Astrocyte (in vitro differentiated cells and primary cell): ENCODE measurements around the gene PSIP1. TPM values are rescaled to one million over a fixed set of nuclear protein-coding genes. Genes with fewer than 3 reads are reported as not detected.

Experiments
- DNase-seq: peaks from one replicate; pipeline ENCODE4 v3.0.0-alpha.2; 2010; ENCODE audit warnings: low read depth
- FAIRE-seq: peaks from 2 replicates; lab custom pipeline; 2011; peaks lifted over from hg19 to GRCh38; lab: Jason Lieb, UNC
- H2AFZ ChIP-seq: 2 replicates; pipeline ENCODE4 v1.6.0; 2012; ENCODE audit warnings: low read depth, low read length, inconsistent platforms
- H3K27ac ChIP-seq: 2 replicates; pipeline ENCODE4 v1.5.1; 2011; ENCODE audit warnings: low read depth, low read length, inconsistent platforms
- H3K27me3 ChIP-seq: 2 replicates; pipeline ENCODE4 v1.6.0; 2011; ENCODE audit warnings: low read length, inconsistent platforms; ENCODE audit not compliant: insufficient read depth
- H3K36me3 ChIP-seq: 2 replicates; pipeline ENCODE4 v1.5.1; 2011; ENCODE audit warnings: low read length, inconsistent platforms; ENCODE audit not compliant: insufficient read depth
- H3K4me1 ChIP-seq: 2 replicates; pipeline ENCODE4 v1.5.1; 2011; ENCODE audit warnings: low read length, inconsistent platforms; ENCODE audit not compliant: insufficient read depth
- H3K4me2 ChIP-seq: 2 replicates; pipeline ENCODE4 v1.6.0; 2012; ENCODE audit warnings: low read length, inconsistent platforms
- H3K4me3 ChIP-seq: 2 replicates; pipeline ENCODE4 v1.5.1; 2011; ENCODE audit warnings: low read depth, mild to moderate bottlenecking, low read length, inconsistent platforms; ENCODE audit not compliant: insufficient read depth
- H3K79me2 ChIP-seq: 2 replicates; pipeline ENCODE4 v1.6.0; 2012; ENCODE audit warnings: mild to moderate bottlenecking, low read length, inconsistent platforms; ENCODE audit not compliant: insufficient read depth
- H3K9ac ChIP-seq: 2 replicates; pipeline ENCODE4 v1.6.0; 2012; ENCODE audit warnings: mild to moderate bottlenecking, low read length, inconsistent platforms
- H3K9me3 ChIP-seq: 2 replicates; pipeline ENCODE4 v1.5.1; 2012; ENCODE audit warnings: low read depth, mild to moderate bottlenecking, low read length, inconsistent platforms; ENCODE audit not compliant: insufficient read depth
- H4K20me1 ChIP-seq: 2 replicates; pipeline ENCODE4 v1.6.0; 2012; ENCODE audit warnings: low read length, inconsistent platforms; ENCODE audit not compliant: insufficient read depth
- H3K27ac Mint-ChIP-seq: one replicate; pipeline ENCODE4 v1.8.0; 2021; ENCODE audit warnings: mild to moderate bottlenecking, mixed read lengths; ENCODE audit not compliant: unreplicated experiment
- H3K27me3 Mint-ChIP-seq: one replicate; pipeline ENCODE4 v1.8.0; 2021; ENCODE audit warnings: low read depth, mixed read lengths; ENCODE audit not compliant: unreplicated experiment
- H3K36me3 Mint-ChIP-seq: one replicate; pipeline ENCODE4 v1.8.0; 2021; ENCODE audit warnings: low read depth, mixed read lengths; ENCODE audit not compliant: unreplicated experiment
- H3K4me1 Mint-ChIP-seq: one replicate; pipeline ENCODE4 v1.8.0; 2021; ENCODE audit warnings: low read depth, mixed read lengths; ENCODE audit not compliant: unreplicated experiment
- H3K4me3 Mint-ChIP-seq: one replicate; pipeline ENCODE4 v1.8.0; 2021; ENCODE audit warnings: mild to moderate bottlenecking, moderate library complexity, mixed read lengths; ENCODE audit not compliant: unreplicated experiment
- H3K9me3 Mint-ChIP-seq: one replicate; pipeline ENCODE4 v1.8.0; 2021; ENCODE audit warnings: mild to moderate bottlenecking, mixed read lengths; ENCODE audit not compliant: unreplicated experiment
- CTCF ChIP-seq: IDR thresholded peaks from 2 replicates; pipeline ENCODE4 v1.5.1; 2011; ENCODE audit warnings: low read depth, mild to moderate bottlenecking, inconsistent platforms, low read length, moderate library complexity; ENCODE audit not compliant: insufficient read depth
- EZH2 ChIP-seq: IDR thresholded peaks from 2 replicates; pipeline ENCODE4 v1.6.1; 2012; ENCODE audit warnings: mild to moderate bottlenecking, low read length, inconsistent platforms; ENCODE audit not compliant: insufficient read depth
- total RNA-seq: library from RNA; stranded (reverse); gene quantifications from 2 replicates; pipeline ENCODE4 v1.2.1, GENCODE V29; 2021

Gene PSIP1
- total RNA-seq, 1 donor from 2014 or later: 28.5 TPM

GRCh38 chr9:15499139-15499538 lies 11.6 kb downstream of the PSIP1 start:
- no peaks in the 10 kb centered on the region for H3K27me3 ChIP-seq
- no peak overlapping the region for H3K27ac Mint-ChIP-seq
- peaks cover 2% of the 10 kb centered on the region for H3K4me1 Mint-ChIP-seq
- FAIRE-seq (no peak), DNase-seq (no peak)
- no peak overlapping the region for H2AFZ ChIP-seq
- H3K27me3 Mint-ChIP-seq: no peaks in the 10 kb centered on the region
- H3K27ac ChIP-seq: no peak overlapping the region
- peaks cover 14% of the 10 kb centered on the region for H3K79me2 ChIP-seq
- no peak overlapping the region for H3K9ac ChIP-seq
- no peak overlapping the region for H3K4me3 Mint-ChIP-seq
- no peaks in the 10 kb centered on the region for H3K36me3 Mint-ChIP-seq
- H3K9me3 Mint-ChIP-seq: no peaks in the 10 kb centered on the region
- H4K20me1 ChIP-seq: no peaks in the 10 kb centered on the region
- no peak overlapping the region for H3K4me3 ChIP-seq
- no peaks in the 10 kb centered on the region for H3K4me1 ChIP-seq
- H3K4me2 ChIP-seq: no peak overlapping the region
- H3K9me3 ChIP-seq: no peaks in the 10 kb centered on the region
- H3K36me3 ChIP-seq: peaks cover 5% of the 10 kb centered on the region
- TF ChIP-seq CTCF (no peak), EZH2 (no peak)

- Mint-ChIP-seq H3K4me3 (no peak overlapping the region), H3K27ac (no peak overlapping the region)
- no peaks in the 10 kb centered on the region for H4K20me1 ChIP-seq
These were observed 12.3 kb downstream of the PSIP1 start for GRCh38 chr9:15498246-15498995.

More at GRCh38 chr9:15498246-15498995, 12.3 kb downstream of the PSIP1 start:
- H3K4me2 ChIP-seq: no peak overlapping the region
- no peaks in the 10 kb centered on the region for H3K4me1 ChIP-seq
- peaks cover 2% of the 10 kb centered on the region for H3K4me1 Mint-ChIP-seq
- no peak overlapping the region for H3K9ac ChIP-seq
- no peak for TF ChIP-seq EZH2
- TF ChIP-seq CTCF: no peak
- no peak for DNase-seq
- H3K79me2 ChIP-seq: peaks cover 17% of the 10 kb centered on the region
- no peaks in the 10 kb centered on the region for H3K9me3 ChIP-seq
- no peaks in the 10 kb centered on the region for H3K27me3 Mint-ChIP-seq
- peak; percentile 20 for FAIRE-seq
- no peak overlapping the region for H3K27ac ChIP-seq
- peaks cover 1% of the 10 kb centered on the region for H3K36me3 Mint-ChIP-seq
- no peaks in the 10 kb centered on the region for H3K27me3 ChIP-seq
- peaks cover 5% of the 10 kb centered on the region for H3K36me3 ChIP-seq
- H3K9me3 Mint-ChIP-seq: no peaks in the 10 kb centered on the region
- H3K4me3 ChIP-seq: no peak overlapping the region
- no peak overlapping the region for H2AFZ ChIP-seq
